NT2/D1 (cell line): Measurements from ENCODE around the gene CD40LG.

Experiments used
- DNase-seq: peaks from one replicate; pipeline ENCODE4 v3.0.0-alpha.2; 2011; ENCODE audit warnings: low read depth, low spot score
- H3K27me3 ChIP-seq: 2 replicates; pipeline ENCODE4 v1.6.0; 2011; ENCODE audit warnings: mild to moderate bottlenecking; ENCODE audit not compliant: insufficient read length, insufficient read depth
- H3K36me3 ChIP-seq: 2 replicates; pipeline ENCODE4 v1.6.1; 2011; ENCODE audit warnings: mild to moderate bottlenecking, low read length, mixed read lengths; ENCODE audit not compliant: insufficient read depth, insufficient read length
- H3K4me1 ChIP-seq: 2 replicates; pipeline ENCODE4 v1.5.1; 2011; ENCODE audit not compliant: insufficient read depth, insufficient read length
- H3K4me3 ChIP-seq: 2 replicates; pipeline ENCODE4 v1.5.1; 2011; ENCODE audit warnings: low read depth; ENCODE audit not compliant: insufficient read length
- H3K9ac ChIP-seq: 2 replicates; pipeline ENCODE4 v1.6.0; 2011; ENCODE audit warnings: low read depth; ENCODE audit not compliant: insufficient read length
- H3K9me3 ChIP-seq: 2 replicates; pipeline ENCODE4 v1.5.1; 2011; ENCODE audit warnings: mild to moderate bottlenecking, low read length; ENCODE audit not compliant: insufficient read depth
- SUZ12 ChIP-seq: IDR thresholded peaks from 2 replicates; pipeline ENCODE4 v1.6.1; 2011; ENCODE audit not compliant: insufficient read length, insufficient read depth; ENCODE audit errors: extremely low read depth
- YY1 ChIP-seq: IDR thresholded peaks from 2 replicates; pipeline ENCODE4 v1.6.1; 2011; ENCODE audit not compliant: insufficient read length, insufficient read depth
- ZNF274 ChIP-seq: IDR thresholded peaks from 2 replicates; pipeline ENCODE4 v1.6.1; 2011; ENCODE audit warnings: mild to moderate bottlenecking, low read depth, low read length

CD40LG gene

GRCh38 chrX:136687457-136687856 is 39.5 kb downstream of the CD40LG start:
- Histone ChIP-seq H3K27me3 (no peaks in the 10 kb centered on the region), H3K9ac (no peak overlapping the region), H3K9me3 (no peaks in the 10 kb centered on the region), H3K4me1 (no peaks in the 10 kb centered on the region), H3K36me3 (no peaks in the 10 kb centered on the region), H3K4me3 (no peak overlapping the region)
- DNase-seq, result no peak
- TF ChIP-seq ZNF274, result no peak
- no peak for TF ChIP-seq YY1
- TF ChIP-seq SUZ12, result no peak

- peak; percentile 38 for DNase-seq
- Histone ChIP-seq H3K4me3 (no peak overlapping the region), H3K9me3 (no peaks in the 10 kb centered on the region), H3K4me1 (no peaks in the 10 kb centered on the region), H3K9ac (no peak overlapping the region), H3K27me3 (no peaks in the 10 kb centered on the region), H3K36me3 (no peaks in the 10 kb centered on the region)
- TF ChIP-seq ZNF274, result no peak
- TF ChIP-seq YY1, result no peak
- TF ChIP-seq SUZ12, result no peak
These were observed 41.5 kb downstream of the CD40LG start for GRCh38 chrX:136689436-136689835.

- Histone ChIP-seq H3K4me1 (no peaks in the 10 kb centered on the region), H3K9ac (no peak overlapping the region), H3K9me3 (no peaks in the 10 kb centered on the region), H3K4me3 (no peak overlapping the region), H3K27me3 (no peaks in the 10 kb centered on the region), H3K36me3 (no peaks in the 10 kb centered on the region)
- TF ChIP-seq YY1, result no peak
- no peak for TF ChIP-seq SUZ12
- no peak for DNase-seq
These were observed 43.3 kb downstream of the CD40LG start for GRCh38 chrX:136691028-136691809.

GRCh38 chrX:136692271-136692670 is 44.3 kb downstream of the CD40LG start:
- Histone ChIP-seq H3K9ac (no peak overlapping the region), H3K9me3 (no peaks in the 10 kb centered on the region), H3K36me3 (no peaks in the 10 kb centered on the region), H3K4me1 (no peaks in the 10 kb centered on the region), H3K4me3 (no peak overlapping the region), H3K27me3 (no peaks in the 10 kb centered on the region)
- TF ChIP-seq YY1, result no peak
- no peak for TF ChIP-seq SUZ12
- TF ChIP-seq ZNF274, result no peak
- no peak for DNase-seq

GRCh38 chrX:136694431-136695087 is 46.6 kb downstream of the CD40LG start:
- Histone ChIP-seq H3K36me3 (no peaks in the 10 kb centered on the region), H3K4me3 (no peak overlapping the region), H3K9ac (no peak overlapping the region), H3K27me3 (no peaks in the 10 kb centered on the region), H3K4me1 (no peaks in the 10 kb centered on the region), H3K9me3 (no peaks in the 10 kb centered on the region)
- no peak for DNase-seq
- no peak for TF ChIP-seq YY1
- TF ChIP-seq SUZ12, result no peak
- TF ChIP-seq ZNF274, result no peak

- no peak for TF ChIP-seq YY1
- no peak for TF ChIP-seq ZNF274
- no peak for TF ChIP-seq SUZ12
- DNase-seq, result no peak
- H3K4me3 ChIP-seq, result no peak overlapping the region
- no peaks in the 10 kb centered on the region for H3K9me3 ChIP-seq
- H3K36me3 ChIP-seq, result no peaks in the 10 kb centered on the region
- no peaks in the 10 kb centered on the region for H3K4me1 ChIP-seq
- H3K9ac ChIP-seq, result no peak overlapping the region
- H3K27me3 ChIP-seq, result no peaks in the 10 kb centered on the region
These were observed 49.2 kb downstream of the CD40LG start for GRCh38 chrX:136697156-136697555.

- no peaks in the 10 kb centered on the region for H3K4me1 ChIP-seq
- no peaks in the 10 kb centered on the region for H3K27me3 ChIP-seq
- H3K4me3 ChIP-seq, result no peak overlapping the region
- H3K9ac ChIP-seq, result no peak overlapping the region
- no peaks in the 10 kb centered on the region for H3K9me3 ChIP-seq
- no peak for DNase-seq
- no peaks in the 10 kb centered on the region for H3K36me3 ChIP-seq
- TF ChIP-seq YY1 (no peak), SUZ12 (no peak), ZNF274 (no peak)
These were observed 60.4 kb downstream of the CD40LG start for GRCh38 chrX:136708348-136708747.
